Large intestine (tissue), 3 donors: ENCODE results near the gene KCNQ1. TPM values are rescaled to one million over a fixed set of nuclear protein-coding genes. Genes with fewer than 3 reads are reported as not detected.

Experiments used
- DNase-seq, 2 donors: peaks; one replicate each; pipeline versions ENCODE4 v3.0.0 to v3.0.0-alpha.2; 2013
- H3K27ac ChIP-seq: one replicate; pipeline ENCODE4 v1.5.1; 2013; ENCODE audit warnings: low read length
- H3K27me3 ChIP-seq: 2 replicates; pipeline ENCODE4 v1.6.1; 2013; ENCODE audit warnings: low read length; ENCODE audit not compliant: control insufficient read depth, insufficient read depth
- H3K36me3 ChIP-seq: 2 replicates; pipeline ENCODE4 v1.6.1; 2013; ENCODE audit warnings: low read length; ENCODE audit not compliant: control insufficient read depth, insufficient read depth
- H3K4me1 ChIP-seq: one replicate; pipeline ENCODE4 v1.6.1; 2013; ENCODE audit warnings: low read length; ENCODE audit not compliant: control insufficient read depth, insufficient read depth
- H3K4me3 ChIP-seq: one replicate; pipeline ENCODE4 v1.5.1; 2013; ENCODE audit warnings: low read length
- H3K9me3 ChIP-seq: one replicate; pipeline ENCODE4 v1.6.1; 2013; ENCODE audit warnings: mild to moderate bottlenecking, low read depth, low read length, moderate library complexity; ENCODE audit not compliant: control insufficient read depth
- WGBS: methylation state at CpG from one replicate; pipeline ENCODE4 v1.1.5; 2013; ENCODE audit warnings: low lambda C conversion rate; ENCODE audit not compliant: insufficient coverage; 5-methylcytosine and 5-hydroxymethylcytosine counted together
- polyA plus RNA-seq: library from polyadenylated mRNA; unstranded; fragments of 120-200 nt; gene quantifications from one replicate; pipeline ENCODE4 v1.2.1, GENCODE V29; 2013

Gene KCNQ1
- polyA plus RNA-seq, 1 donor: 19.5 TPM

DNA sequence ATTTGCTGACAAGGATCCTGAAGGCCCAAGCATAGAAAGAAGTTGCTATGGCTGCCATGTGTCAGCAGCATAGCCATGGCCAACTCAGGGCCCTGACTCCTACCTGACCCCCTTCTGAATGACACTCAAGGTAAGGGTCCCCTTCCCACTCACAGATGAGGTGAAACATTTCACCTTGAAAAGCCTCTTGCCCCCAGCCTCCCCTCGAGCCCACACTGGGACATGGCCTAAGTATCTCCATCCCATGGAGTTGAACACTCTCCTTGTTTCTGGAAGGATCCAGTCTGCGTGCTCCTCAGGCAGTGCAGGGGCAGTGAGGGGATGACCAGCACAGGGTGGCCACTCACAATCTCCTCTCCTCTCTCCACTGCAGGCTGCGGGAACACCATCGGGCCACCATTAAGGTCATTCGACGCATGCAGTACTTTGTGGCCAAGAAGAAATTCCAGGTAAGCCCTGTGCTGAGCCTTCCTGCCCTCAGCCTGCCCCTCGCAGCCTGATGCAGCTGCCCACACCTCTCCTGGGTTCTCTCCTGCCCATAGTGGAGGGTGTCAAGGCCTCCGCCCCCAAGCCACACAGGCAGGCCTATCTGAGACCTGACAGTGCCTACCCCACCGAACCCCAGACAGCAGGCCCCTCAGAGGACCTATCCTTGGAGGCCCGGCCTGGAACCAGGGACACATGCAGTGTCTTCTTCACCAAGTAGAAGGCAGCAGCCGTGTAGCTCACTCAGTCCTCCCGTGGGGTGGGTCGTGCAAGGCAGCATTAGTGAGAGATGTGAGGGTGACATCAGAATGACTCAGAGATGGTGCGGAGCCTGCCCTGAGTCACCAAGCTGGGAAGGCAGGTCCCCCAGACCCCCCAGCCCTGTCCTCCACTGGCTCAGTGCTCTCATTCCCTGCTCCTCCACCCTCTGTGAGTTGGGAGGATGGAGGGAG, 323.9 kb downstream of the KCNQ1 start:
- no peak for DNase-seq
- H3K27me3 ChIP-seq: no peaks in the 10 kb centered on the region
- no peak overlapping the region for H3K27ac ChIP-seq
- no peak overlapping the region for H3K4me3 ChIP-seq
- H3K9me3 ChIP-seq: peaks cover 5% of the 10 kb centered on the region
- WGBS: no CpG with 5 or more reads among the region's 14 CpGs
- no peaks in the 10 kb centered on the region for H3K4me1 ChIP-seq
- H3K36me3 ChIP-seq: no peaks in the 10 kb centered on the region

DNA sequence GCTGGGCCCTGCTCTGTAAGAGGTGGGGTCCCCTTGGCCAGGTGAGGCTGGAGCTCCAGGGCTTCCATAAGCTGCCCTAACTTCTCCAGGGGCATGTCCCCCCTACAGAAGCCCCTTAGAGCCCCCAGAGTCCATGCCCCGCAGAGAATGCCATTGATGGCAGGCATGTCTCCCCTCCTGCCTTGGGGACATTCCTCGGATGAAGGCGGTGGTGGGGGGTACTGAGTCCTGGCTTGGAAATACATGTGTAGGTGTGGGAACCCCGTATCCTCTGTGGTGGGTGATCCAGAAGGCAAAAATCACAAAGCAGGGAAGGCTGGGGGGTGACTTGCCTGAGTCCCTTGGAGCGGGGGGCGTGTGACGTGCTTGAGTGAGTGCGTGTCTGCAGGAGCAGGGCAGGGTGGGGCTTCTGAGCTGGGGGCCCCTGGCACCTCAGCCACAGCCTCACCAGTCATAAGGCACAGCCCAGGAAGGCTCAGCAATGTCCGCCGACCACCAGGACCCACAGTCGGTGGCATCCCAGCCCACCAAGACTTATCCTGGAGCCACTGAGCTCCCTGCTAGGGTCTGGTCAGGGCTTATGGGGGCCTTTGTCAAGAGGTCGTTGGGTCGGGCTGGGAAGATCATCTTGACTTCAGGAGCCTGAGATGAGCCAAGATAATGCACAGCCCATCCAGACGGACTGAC, 324.7 kb downstream of the KCNQ1 start:
- H3K4me3 ChIP-seq: no peak overlapping the region
- H3K27ac ChIP-seq: no peak overlapping the region
- no CpG with 5 or more reads among the region's 14 CpGs for WGBS
- no peaks in the 10 kb centered on the region for H3K4me1 ChIP-seq
- peaks cover 5% of the 10 kb centered on the region for H3K9me3 ChIP-seq
- no peaks in the 10 kb centered on the region for H3K36me3 ChIP-seq
- no peak for DNase-seq
- H3K27me3 ChIP-seq: no peaks in the 10 kb centered on the region

DNA sequence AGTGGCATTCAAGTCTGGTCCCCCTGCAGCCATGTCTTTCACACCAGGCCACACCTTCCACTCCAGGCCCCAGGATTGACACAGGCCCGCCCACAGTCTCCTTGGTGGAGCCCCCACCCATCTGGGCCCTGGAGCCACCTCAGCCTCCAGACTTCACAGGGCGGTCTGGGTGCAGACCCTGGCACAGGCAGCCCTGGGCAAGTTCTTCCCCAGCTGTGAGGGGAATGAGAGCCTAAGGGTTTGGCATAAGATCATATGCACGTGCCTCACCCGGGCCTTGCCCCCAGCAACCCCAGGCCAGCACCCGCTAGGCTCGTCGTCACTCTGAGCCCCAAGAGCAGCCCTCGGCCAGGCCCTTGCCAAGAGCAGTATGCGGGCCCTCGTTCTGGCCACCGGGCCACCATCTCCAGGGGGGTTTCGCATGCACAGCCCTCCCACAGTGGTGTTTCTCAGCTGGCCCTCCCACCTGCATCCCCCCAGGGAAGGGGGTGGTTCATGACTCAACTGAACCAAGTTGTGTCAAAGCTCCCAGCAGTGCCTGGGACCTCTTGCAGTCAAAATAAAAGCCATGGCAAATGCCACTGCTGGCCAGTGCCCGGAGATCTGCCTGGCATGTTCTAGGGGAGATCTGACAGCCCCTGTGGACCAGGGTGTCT, 325.4 kb downstream of the KCNQ1 start:
- WGBS: no CpG with 5 or more reads among the region's 13 CpGs
- no peak overlapping the region for H3K4me3 ChIP-seq
- no peak overlapping the region for H3K27ac ChIP-seq
- H3K27me3 ChIP-seq: no peaks in the 10 kb centered on the region
- peaks cover 5% of the 10 kb centered on the region for H3K9me3 ChIP-seq
- no peaks in the 10 kb centered on the region for H3K4me1 ChIP-seq
- no peaks in the 10 kb centered on the region for H3K36me3 ChIP-seq
- DNase-seq: no peak

DNA sequence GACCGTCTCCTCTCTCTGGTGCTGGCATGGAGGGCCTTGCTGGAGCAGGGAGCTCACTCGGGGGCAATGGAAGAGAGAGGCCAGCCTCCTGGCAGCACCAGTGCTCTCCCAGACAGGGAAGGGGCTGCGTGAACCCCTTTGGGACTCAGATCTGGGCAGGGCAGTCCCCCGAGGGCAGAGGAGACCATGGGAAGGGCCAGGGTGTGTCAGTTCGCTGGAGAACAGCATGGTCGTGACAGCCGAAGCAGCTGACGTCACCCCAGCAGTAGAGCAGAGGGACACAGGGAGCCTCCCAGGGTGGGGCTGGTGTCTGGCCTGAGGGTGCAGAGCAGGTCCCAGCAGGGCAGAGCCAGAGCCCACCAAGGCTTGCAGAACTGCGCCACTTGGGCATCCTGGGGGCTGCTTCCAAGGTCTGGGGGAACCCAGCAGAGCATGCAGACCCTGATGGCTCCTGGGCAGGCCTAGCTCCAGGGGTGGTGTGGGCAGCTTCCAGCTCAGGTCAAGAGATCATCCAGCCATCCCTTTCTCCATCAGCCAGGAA, 326.0 kb downstream of the KCNQ1 start:
- Histone ChIP-seq H3K27ac (no peak overlapping the region), H3K27me3 (no peaks in the 10 kb centered on the region), H3K4me3 (no peak overlapping the region), H3K9me3 (peaks cover 5% of the 10 kb centered on the region), H3K4me1 (no peaks in the 10 kb centered on the region), H3K36me3 (no peaks in the 10 kb centered on the region)
- DNase-seq: no peak
- WGBS: no CpG with 5 or more reads among the region's 9 CpGs

DNA sequence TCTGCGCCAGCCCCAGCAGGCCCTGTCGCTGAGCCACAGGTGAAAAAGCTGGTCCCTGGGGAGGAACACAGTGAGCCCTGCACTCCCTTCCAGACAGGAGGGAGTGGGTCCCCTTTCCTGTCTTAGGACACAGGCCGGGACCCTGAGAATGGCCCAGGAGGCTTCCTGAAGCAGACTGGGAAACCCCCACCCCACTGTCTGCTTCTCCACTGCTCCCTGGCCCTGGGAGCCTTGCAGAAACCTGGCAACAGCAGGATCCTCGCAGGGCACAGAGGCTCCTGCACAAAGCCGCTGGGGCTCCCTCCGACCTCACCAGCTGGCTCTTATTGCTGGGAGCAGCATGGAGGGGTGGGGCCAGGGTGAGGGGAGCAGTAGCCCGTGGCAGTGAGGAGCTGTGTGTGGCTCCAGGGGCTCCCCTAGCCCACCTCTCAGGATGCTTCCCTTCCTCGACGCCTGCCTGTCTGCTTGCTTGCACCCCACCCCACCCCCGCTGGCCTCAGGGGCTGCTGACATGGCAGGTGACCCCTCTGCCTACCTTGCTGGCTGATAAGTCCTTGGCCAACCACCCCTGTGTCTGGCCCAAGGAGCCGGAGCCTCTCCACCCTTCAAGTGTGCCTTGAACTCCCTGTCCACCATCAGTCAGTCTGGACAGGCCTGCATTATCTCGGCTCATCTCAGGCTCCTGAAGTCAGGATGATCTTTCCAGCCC, 327.1 kb downstream of the KCNQ1 start:
- WGBS: 90% methylated on average over 2 of the region's 12 CpGs
- Histone ChIP-seq H3K27ac (no peak overlapping the region), H3K36me3 (no peaks in the 10 kb centered on the region), H3K27me3 (no peaks in the 10 kb centered on the region), H3K4me3 (no peak overlapping the region), H3K4me1 (no peaks in the 10 kb centered on the region), H3K9me3 (peaks cover 2% of the 10 kb centered on the region)
- no peak for DNase-seq

DNA sequence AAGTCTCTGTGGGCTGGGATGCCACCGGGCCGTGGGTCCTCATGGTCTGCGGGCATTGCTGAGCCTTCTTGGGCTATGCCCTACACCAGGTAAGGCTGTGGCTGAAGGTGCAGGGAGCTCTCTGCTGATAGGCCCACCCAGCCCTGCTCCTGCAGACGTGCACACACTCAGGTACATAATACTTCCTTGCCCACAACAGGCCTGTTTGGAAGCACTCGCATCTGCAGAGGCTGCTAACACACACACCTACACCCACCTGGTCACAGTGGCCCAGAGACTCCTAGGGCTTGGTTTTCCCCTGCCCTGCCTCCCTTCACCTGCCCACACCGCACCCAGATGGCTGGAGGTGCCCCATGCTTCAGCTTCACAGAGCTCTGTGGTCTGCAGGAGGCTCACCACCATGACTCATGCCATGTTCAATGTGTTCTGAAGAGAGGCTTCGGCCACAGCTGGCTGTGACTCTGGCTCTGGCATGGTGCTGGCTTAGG, 327.8 kb downstream of the KCNQ1 start:
- Histone ChIP-seq H3K9me3 (no peaks in the 10 kb centered on the region), H3K27me3 (no peaks in the 10 kb centered on the region), H3K27ac (no peak overlapping the region), H3K4me3 (no peak overlapping the region), H3K36me3 (no peaks in the 10 kb centered on the region), H3K4me1 (peaks cover 3% of the 10 kb centered on the region)
- WGBS: no CpG with 5 or more reads among the region's 7 CpGs
- no peak for DNase-seq

DNA sequence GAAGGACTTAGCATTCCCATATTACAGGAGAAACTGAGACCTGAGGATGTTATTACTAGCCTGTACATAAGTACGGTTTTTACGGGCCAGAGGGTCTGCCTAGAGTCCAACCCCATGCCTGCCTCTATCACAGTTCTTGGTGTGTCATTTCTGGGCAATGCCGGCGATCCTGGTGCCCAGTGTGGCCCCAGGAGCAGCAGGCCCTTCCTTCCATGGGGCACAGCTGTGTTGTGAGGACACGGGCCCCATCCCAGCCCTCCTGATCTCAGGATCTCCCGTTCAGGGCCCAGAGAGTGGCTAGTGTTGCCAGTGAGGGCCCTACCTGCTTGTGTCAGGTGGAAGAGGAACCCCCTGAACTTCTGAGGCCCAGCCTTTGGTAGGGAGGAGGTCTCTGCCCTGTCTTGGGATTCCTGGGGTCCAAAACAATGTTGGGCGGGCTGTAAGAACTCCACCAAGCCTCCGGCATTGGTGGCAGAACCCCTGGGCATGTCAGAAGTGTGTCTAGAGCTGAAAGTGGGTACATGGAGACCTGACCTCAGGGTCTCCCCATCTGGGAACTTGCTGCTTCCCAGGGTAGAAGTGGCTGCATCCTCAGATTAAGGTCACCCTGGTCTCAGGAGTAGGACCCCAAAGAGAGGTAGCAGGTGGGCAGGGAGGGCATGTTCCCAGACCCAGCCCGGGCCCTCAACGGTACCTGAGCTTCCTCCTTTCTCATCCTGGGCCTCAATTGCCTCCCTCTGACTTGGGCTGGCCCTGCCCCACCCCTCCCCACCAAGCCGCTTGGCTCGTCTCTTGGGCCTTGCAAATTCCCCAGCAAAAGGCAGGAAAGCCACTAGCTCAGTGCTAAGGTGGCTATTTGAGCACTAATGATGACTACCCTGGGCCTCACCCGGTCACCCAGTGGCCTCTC, 329.6 kb downstream of the KCNQ1 start:
- Histone ChIP-seq H3K27me3 (no peaks in the 10 kb centered on the region), H3K4me3 (no peak overlapping the region), H3K36me3 (no peaks in the 10 kb centered on the region), H3K27ac (no peak overlapping the region), H3K9me3 (no peaks in the 10 kb centered on the region), H3K4me1 (peaks cover 21% of the 10 kb centered on the region)
- WGBS: no CpG with 5 or more reads among the region's 13 CpGs
- DNase-seq: no peak

DNA sequence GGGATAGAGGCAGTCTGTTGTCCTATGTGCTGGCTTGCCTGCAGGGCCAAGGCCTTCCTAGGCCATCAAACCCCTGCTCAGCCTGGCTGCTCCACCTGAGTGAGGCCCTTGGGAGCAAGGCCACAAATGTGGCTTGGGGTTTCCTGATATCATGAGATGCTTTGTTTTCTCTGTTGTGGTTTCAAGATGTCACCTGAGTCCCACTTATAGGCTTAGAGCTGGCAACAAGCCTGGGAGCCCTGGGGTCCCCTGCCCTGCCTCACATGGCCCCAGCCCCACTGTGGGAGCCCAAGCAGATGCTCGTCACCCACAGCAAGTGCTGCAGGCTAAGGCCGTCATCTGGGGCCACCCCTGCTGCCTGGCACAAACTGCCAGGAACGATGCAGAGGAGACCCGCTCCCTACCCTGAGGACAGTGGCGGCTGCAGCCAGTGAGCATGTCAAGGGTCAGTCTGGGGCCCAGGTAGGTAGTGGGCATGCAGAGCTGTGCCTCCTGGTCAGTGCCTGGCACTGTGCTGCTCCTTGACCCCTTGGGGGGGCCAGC, 330.3 kb downstream of the KCNQ1 start:
- no CpG with 5 or more reads among the region's 5 CpGs for WGBS
- Histone ChIP-seq H3K36me3 (no peaks in the 10 kb centered on the region), H3K4me1 (peaks cover 29% of the 10 kb centered on the region), H3K27ac (no peak overlapping the region), H3K27me3 (no peaks in the 10 kb centered on the region), H3K9me3 (no peaks in the 10 kb centered on the region), H3K4me3 (no peak overlapping the region)
- no peak for DNase-seq
